CD4-positive, alpha-beta T cell treated with Interleukin-21 for 1 hour (primary cell): ENCODE results near the gene SUSD3.

Source experiments
- DNase-seq: peaks from one replicate; pipeline ENCODE4 v3.0.0-alpha.2; 2020

SUSD3 gene

GRCh38 chr9:93077811-93078210 is 19.3 kb downstream of the SUSD3 start:
- DNase-seq, result no peak

GRCh38 chr9:93079371-93079770 is 20.9 kb downstream of the SUSD3 start:
- no peak for DNase-seq

- no peak for DNase-seq
Observed at GRCh38 chr9:93080406-93080805, 21.9 kb downstream of the SUSD3 start.

GRCh38 chr9:93081081-93081529 is 22.6 kb downstream of the SUSD3 start:
- DNase-seq, result no peak

- DNase-seq, result no peak
Observed at GRCh38 chr9:93081931-93082330, 23.4 kb downstream of the SUSD3 start.

- no peak for DNase-seq
Observed at GRCh38 chr9:93082841-93083411, 24.4 kb downstream of the SUSD3 start.

GRCh38 chr9:93083592-93084470 is 25.3 kb downstream of the SUSD3 start:
- DNase-seq, result no peak

- no peak for DNase-seq
Observed at GRCh38 chr9:93084471-93084881, 26.0 kb downstream of the SUSD3 start.

GRCh38 chr9:93085676-93086075 is 27.2 kb downstream of the SUSD3 start:
- no peak for DNase-seq

GRCh38 chr9:93086447-93087224 is 28.1 kb downstream of the SUSD3 start:
- no peak for DNase-seq

- DNase-seq, result no peak
Observed at GRCh38 chr9:93087971-93088655, 29.6 kb downstream of the SUSD3 start.

GRCh38 chr9:93088656-93089015 is 30.1 kb downstream of the SUSD3 start:
- DNase-seq, result no peak

- DNase-seq, result no peak
Observed at GRCh38 chr9:93089024-93089423, 30.5 kb downstream of the SUSD3 start.

GRCh38 chr9:93089481-93089991 is 31.0 kb downstream of the SUSD3 start:
- DNase-seq, result no peak

GRCh38 chr9:93090091-93090655 is 31.7 kb downstream of the SUSD3 start:
- DNase-seq, result no peak

GRCh38 chr9:93091056-93091452 is 32.6 kb downstream of the SUSD3 start:
- no peak for DNase-seq

GRCh38 chr9:93091453-93092081 is 33.1 kb downstream of the SUSD3 start:
- DNase-seq, result no peak

GRCh38 chr9:93092251-93092991 is 33.9 kb downstream of the SUSD3 start:
- no peak for DNase-seq

GRCh38 chr9:93093127-93093876 is 34.8 kb downstream of the SUSD3 start:
- no peak for DNase-seq

- DNase-seq, result no peak
Observed at GRCh38 chr9:93093877-93094657, 35.6 kb downstream of the SUSD3 start.
